Sigmoid colon (tissue), 7 donors: Measurements from ENCODE around the gene B4GALT2. TPM values are rescaled to one million over a fixed set of nuclear protein-coding genes. Genes with fewer than 3 reads are reported as not detected.

Experiments
- DNase-seq: peaks from one replicate; pipeline ENCODE4 v3.0.0-alpha.2; 2019
- H3K27ac ChIP-seq, 4 donors: fragments of 200-600 bp; sonication (generic); one replicate each; pipeline ENCODE4 v1.5.1; 2016 to 2019; ENCODE audit warnings: mild to moderate bottlenecking in 1 of 4
- H3K27me3 ChIP-seq, 3 donors: fragments of 200-600 bp; sonication (generic); one replicate each; pipeline ENCODE4 v1.5.1; 2019; ENCODE audit warnings: mild to moderate bottlenecking in 1 of 3
- H3K36me3 ChIP-seq, 4 donors: fragments of 200-600 bp; sonication (generic); one replicate each; pipeline ENCODE4 v1.5.1; 2016 to 2019
- H3K4me1 ChIP-seq, 4 donors: fragments of 200-600 bp; sonication (generic); one replicate each; pipeline ENCODE4 v1.5.1; 2017 to 2019
- H3K4me3 ChIP-seq, 4 donors: fragments of 200-600 bp; sonication (generic); one replicate each; pipeline ENCODE4 v1.5.1; 2017 to 2019; ENCODE audit warnings: mild to moderate bottlenecking in 2 of 4, moderate library complexity in 1 of 4
- H3K9me3 ChIP-seq, 4 donors: fragments of 200-600 bp in 3 of 4; sonication (generic) in 3 of 4; one replicate each; pipeline versions ENCODE4 v1.5.1 to v1.6.1; 2013 to 2019
- EP300 ChIP-seq, 4 donors: sonication (generic); formaldehyde crosslinking; IDR thresholded peaks; one replicate each; pipeline ENCODE4 v1.6.1; 2017; ENCODE audit warnings: antibody characterized with exemption in 4 of 4
- POLR2A ChIP-seq, 2 donors: fragments of 450-650 bp; IDR thresholded peaks; one replicate each; pipeline ENCODE4 v1.6.1; 2016; ENCODE audit warnings: antibody characterized with exemption in 2 of 2, mild to moderate bottlenecking in 2 of 2, moderate library complexity in 2 of 2
- POLR2AphosphoS5 ChIP-seq, 4 donors: sonication (generic); formaldehyde crosslinking; IDR thresholded peaks; one replicate each; pipeline ENCODE4 v1.6.1; 2017; ENCODE audit warnings: antibody characterized with exemption in 4 of 4
- WGBS, 2 donors: extraction: QIAGEN DNeasy Blood & Tissue Kit; methylation state at CpG; one replicate each; pipeline ENCODE4 v1.1.7; 2013; 5-methylcytosine and 5-hydroxymethylcytosine counted together
- intact Hi-C: fragments of 100-400 bp; cut with DNase I; formaldehyde crosslinking; loops from one replicate; pipeline ENCODE4 v1.15.1; 2023
- polyA plus RNA-seq, 3 donors: library from polyadenylated mRNA; stranded (reverse); fragments of 200-250 nt; gene quantifications; one replicate each; pipeline ENCODE4 v1.2.3, GENCODE V29; 2013
- total RNA-seq, 4 donors: library from RNA; depleted of rRNA; stranded (reverse); fragments of >200 nt; gene quantifications; one replicate each; pipeline ENCODE4 v1.1.0, GENCODE V29; 2016
- TF ChIP-seq, protein P1 (sequence below), 4 experiments: fragments of 450-650 bp in 3 of 4; fragments of 200-600 bp in 1 of 4; IDR thresholded peaks; one replicate each; pipeline ENCODE4 v1.5.1; 2016 to 2019; ENCODE audit warnings: antibody characterized with exemption in 4 of 4, mild to moderate bottlenecking in 3 of 4, moderate library complexity in 2 of 4
- donor health status: healthy with polysubstance abuse.
- donor health status: Bipolar disorder and iron deficiency.
- donor health status: healthy.

The B4GALT2 gene
- total and polyA plus RNA-seq, 7 donors, result 14.8 to 55.9 (median 32.0) TPM

DNA sequence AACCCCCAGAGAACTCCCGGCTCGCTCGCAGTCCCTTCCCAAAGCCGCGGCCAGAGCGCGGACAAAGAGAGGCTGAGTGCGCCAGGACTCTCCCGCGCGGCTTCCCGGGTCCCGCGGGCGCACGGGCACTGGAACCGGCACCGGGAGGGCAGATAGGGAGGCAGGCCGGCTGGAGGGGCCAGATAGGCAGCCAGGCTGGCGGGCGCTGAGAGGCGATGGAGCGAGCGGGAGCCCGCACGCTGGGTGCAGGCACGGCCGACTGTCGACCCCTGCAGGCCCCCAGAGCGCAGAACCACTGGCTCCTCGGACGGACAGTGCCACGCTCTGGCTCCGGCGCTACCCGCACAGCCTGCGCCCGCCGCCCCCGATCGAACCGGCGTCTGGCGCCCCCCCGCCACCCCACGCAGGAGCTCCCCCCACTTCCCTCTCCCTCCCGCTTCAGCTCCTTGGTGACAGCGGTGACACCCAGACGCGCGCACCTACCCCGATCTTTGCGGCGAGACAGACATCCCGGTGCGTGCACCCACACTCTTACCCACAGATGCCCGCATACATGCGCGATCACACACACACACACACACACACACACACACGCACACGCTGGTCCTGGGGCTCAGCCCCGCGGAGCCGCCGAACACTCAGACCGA is 51.7 kb downstream of the B4GALT2 start:
- WGBS, 2 donors, result 1% methylated on average over 66 of the region's 66 CpGs
- DNase-seq, result peak; percentile 77
- TF ChIP-seq EP300 (IDR thresholded peaks at IDR 0.05), result no peak
- peak in 1 of 2 donors; percentile 44 for TF ChIP-seq POLR2A (IDR thresholded peaks at IDR 0.05)
- peaks cover 0 to 53% (median 44%) of the 10 kb centered on the region in 4 donors for H3K4me1 ChIP-seq
- peak overlapping the region; percentile 71 to 88 (median 87) for H3K4me3 ChIP-seq
- H3K36me3 ChIP-seq, result no peaks in the 10 kb centered on the region
- no peaks in the 10 kb centered on the region for H3K27me3 ChIP-seq
- peak overlapping the region; percentile 86 to 96 (median 94) for H3K27ac ChIP-seq
- intact Hi-C loops, result loop anchor here (10.0 kb wide), 1 partner anchor 496 kb away; the partner anchor contains the start of gene PTPRF
- no peaks in the 10 kb centered on the region for H3K9me3 ChIP-seq

DNA sequence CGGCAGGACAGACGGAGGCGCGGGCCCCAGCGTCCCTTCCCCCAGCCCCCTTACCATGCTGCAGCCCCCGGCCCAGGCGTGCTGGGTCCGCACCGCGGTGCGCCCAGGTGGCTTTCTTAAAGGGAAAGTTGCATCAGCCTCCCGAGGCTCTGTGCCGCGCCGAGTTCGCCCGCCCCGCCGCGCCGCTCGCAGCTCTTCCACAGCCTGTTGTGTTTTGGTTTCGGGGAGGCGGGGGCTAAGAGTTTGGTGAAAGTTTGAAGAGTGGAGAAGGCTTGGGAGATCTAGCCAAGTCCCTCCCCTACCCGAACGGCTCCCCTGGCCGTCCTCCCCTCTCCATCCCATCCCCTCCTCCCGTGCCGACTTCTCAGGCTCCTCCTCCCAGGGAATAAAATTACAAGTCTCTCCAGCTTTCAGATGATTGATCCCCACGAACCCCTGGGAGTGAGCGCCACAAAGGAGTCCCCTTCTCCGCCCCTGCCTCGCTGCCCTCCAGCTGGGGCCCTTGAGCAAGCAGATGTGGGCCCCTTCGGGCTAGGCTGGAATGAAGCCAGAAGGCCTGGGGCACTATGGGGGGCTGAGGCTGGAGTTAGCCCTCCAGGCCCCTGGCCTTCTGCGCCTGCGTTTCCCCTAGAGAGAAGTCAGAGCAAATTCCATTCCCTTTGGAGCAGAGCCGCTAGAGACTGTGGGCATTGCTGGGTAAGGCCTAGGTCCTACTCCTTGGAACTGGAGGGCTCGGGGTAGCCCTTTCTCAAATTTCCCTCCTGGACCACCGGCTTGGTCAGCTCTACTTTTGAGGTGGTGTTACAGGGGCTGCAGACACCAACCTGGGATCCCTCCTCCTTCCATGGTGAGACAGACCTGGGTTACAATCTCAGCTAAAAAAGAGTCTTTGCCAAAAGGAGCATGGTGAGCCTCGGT is 52.5 kb downstream of the B4GALT2 start, which contains the start of gene SLC6A9:
Gene SLC6A9 (minus strand): TSS at position 211 of the 918 bp plus-strand sequence. CDS start 7,185 bp downstream, outside the sequence.
- 10 to 17% methylated on average over 40 of the region's 40 CpGs for WGBS, 2 donors
- no peaks in the 10 kb centered on the region for H3K27me3 ChIP-seq
- intact Hi-C loops, result loop anchor here (10.0 kb wide), 1 partner anchor 497 kb away; the partner anchor contains the start of gene PTPRF
- TF ChIP-seq POLR2AphosphoS5 (IDR thresholded peaks at IDR 0.05) (peak; percentile 24 to 73 (median 71)), EP300 (IDR thresholded peaks at IDR 0.05) (no peak), POLR2A (IDR thresholded peaks at IDR 0.05) (peak in 1 of 2 donors; percentile 10)
- TF ChIP-seq, protein P1, sequence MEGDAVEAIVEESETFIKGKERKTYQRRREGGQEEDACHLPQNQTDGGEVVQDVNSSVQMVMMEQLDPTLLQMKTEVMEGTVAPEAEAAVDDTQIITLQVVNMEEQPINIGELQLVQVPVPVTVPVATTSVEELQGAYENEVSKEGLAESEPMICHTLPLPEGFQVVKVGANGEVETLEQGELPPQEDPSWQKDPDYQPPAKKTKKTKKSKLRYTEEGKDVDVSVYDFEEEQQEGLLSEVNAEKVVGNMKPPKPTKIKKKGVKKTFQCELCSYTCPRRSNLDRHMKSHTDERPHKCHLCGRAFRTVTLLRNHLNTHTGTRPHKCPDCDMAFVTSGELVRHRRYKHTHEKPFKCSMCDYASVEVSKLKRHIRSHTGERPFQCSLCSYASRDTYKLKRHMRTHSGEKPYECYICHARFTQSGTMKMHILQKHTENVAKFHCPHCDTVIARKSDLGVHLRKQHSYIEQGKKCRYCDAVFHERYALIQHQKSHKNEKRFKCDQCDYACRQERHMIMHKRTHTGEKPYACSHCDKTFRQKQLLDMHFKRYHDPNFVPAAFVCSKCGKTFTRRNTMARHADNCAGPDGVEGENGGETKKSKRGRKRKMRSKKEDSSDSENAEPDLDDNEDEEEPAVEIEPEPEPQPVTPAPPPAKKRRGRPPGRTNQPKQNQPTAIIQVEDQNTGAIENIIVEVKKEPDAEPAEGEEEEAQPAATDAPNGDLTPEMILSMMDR (IDR thresholded peaks at IDR 0.05), result no peak
- H3K4me3 ChIP-seq, result peak within 1 kb of the TSS; percentile 71 to 88 (median 87)
- peak; percentile 91 for DNase-seq
- peaks cover 0 to 61% (median 51%) of the 10 kb centered on the region in 4 donors for H3K4me1 ChIP-seq
- H3K27ac ChIP-seq, result peak within 1 kb of the TSS; percentile 86 to 96 (median 94)
- no peaks in the 10 kb centered on the region for H3K9me3 ChIP-seq
- H3K36me3 ChIP-seq, result no peaks in the 10 kb centered on the region

DNA sequence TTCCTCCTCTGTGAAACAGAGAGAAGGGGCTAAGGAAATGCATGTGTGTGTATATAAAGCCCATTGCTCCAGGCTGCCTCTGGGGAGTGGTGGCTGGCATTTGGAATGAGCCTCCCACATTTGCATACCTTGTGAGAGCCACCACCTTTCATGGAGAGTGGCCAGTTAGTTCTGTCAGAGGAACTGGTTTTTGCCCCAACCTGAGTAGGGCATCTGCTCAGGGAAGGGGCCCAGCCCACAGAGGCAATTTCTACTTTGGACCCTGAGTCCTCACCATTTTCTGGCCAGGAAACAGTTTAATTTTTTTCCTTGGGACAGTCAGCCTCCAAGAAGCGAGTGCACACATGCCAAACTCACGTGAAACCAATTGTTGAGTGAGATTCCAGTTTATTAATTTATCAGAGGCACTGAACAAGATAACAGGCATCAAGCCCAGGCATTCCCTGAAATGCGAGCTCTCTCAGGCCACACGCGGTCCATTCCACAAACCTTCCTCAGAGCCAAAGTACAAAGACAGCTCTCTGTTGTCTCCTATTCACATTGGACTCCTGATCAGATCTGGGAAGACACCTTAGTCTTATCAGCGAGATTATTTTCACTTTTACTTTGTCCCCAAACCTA is 53.3 kb downstream of the B4GALT2 start:
- H3K27ac ChIP-seq, result peak overlapping the region; percentile 86 to 96 (median 94)
- H3K4me3 ChIP-seq, result no peak overlapping the region
- H3K9me3 ChIP-seq, result no peaks in the 10 kb centered on the region
- peaks cover 0 to 67% (median 58%) of the 10 kb centered on the region in 4 donors for H3K4me1 ChIP-seq
- 21 to 67% methylated on average over 6 of the region's 6 CpGs for WGBS, 2 donors
- DNase-seq, result peak; percentile 49
- intact Hi-C loops, result loop anchor here (10.0 kb wide), 1 partner anchor 497 kb away; the partner anchor contains the start of gene PTPRF
- H3K36me3 ChIP-seq, result no peaks in the 10 kb centered on the region
- no peaks in the 10 kb centered on the region for H3K27me3 ChIP-seq
- TF ChIP-seq POLR2A (IDR thresholded peaks at IDR 0.05), result no peak
- TF ChIP-seq EP300 (IDR thresholded peaks at IDR 0.05), result no peak
- TF ChIP-seq, protein P1 (IDR thresholded peaks at IDR 0.05), result no peak
- TF ChIP-seq POLR2AphosphoS5 (IDR thresholded peaks at IDR 0.05), result no peak

DNA sequence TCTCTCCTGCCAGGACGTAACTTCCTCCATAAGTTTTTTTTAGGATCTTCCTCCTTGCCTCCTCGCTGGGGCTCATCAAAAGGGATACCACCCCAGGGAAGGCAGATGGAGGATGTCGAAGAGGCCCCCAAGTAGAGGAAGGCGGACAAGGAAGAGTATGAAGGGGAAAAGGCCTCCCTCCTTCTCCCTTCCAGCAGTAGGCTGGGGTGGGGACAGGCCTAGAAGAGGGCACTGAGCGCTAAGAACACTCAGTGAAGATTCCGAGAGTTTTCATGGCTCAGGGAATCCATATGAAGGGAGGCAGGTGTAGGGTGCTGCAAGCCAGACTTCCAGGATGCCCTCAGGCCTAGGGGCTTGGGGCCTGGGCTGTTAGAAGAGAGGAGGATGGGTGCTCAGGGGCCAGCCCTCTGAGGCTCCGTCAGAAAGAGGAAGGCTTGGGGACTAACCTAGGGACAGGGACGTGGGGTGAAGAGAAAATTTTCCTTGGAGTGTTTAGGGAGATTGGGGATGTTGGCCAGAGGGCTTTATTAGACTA is 54.1 kb downstream of the B4GALT2 start:
- 83 to 90% methylated on average over 8 of the region's 8 CpGs for WGBS, 2 donors
- H3K36me3 ChIP-seq, result no peaks in the 10 kb centered on the region
- intact Hi-C loops, result loop anchor here (10.0 kb wide), 1 partner anchor 498 kb away; the partner anchor contains the start of gene PTPRF
- no peaks in the 10 kb centered on the region for H3K9me3 ChIP-seq
- peak overlapping the region in 3 of 4 donors; percentile 86 to 96 (median 96) for H3K27ac ChIP-seq
- no peaks in the 10 kb centered on the region for H3K27me3 ChIP-seq
- no peak for TF ChIP-seq POLR2AphosphoS5 (IDR thresholded peaks at IDR 0.05)
- no peak for TF ChIP-seq EP300 (IDR thresholded peaks at IDR 0.05)
- TF ChIP-seq, protein P1 (IDR thresholded peaks at IDR 0.05), result no peak
- TF ChIP-seq POLR2A (IDR thresholded peaks at IDR 0.05), result no peak
- peaks cover 0 to 67% (median 58%) of the 10 kb centered on the region in 4 donors for H3K4me1 ChIP-seq
- H3K4me3 ChIP-seq, result no peak overlapping the region
- peak; percentile 30 for DNase-seq
